Esophagus squamous epithelium (tissue), 5 donors: ENCODE data around the gene GATB. TPM values are rescaled to one million over a fixed set of nuclear protein-coding genes. Genes with fewer than 3 reads are reported as not detected.

Source experiments
- DNase-seq: peaks from one replicate; lab custom pipeline; 2025; lab: John Stamatoyannopoulos, UW
- H3K27ac ChIP-seq, 4 donors: fragments of 200-600 bp; sonication (generic); one replicate each; pipeline ENCODE4 v1.5.1; 2016 to 2019; ENCODE audit warnings: mild to moderate bottlenecking in 1 of 4
- H3K27me3 ChIP-seq, 4 donors: fragments of 200-600 bp; sonication (generic); 1 replicate in 3 of 4; 2 replicates in 1 of 4; pipeline versions ENCODE4 v1.5.1 to v1.6.0; 2017 to 2021; ENCODE audit warnings: antibody characterized with exemption in 1 of 4
- H3K36me3 ChIP-seq, 3 donors: fragments of 200-600 bp; sonication (generic); one replicate each; pipeline ENCODE4 v1.5.1; 2016 to 2019
- H3K4me1 ChIP-seq, 3 donors: fragments of 200-600 bp; sonication (generic); one replicate each; pipeline ENCODE4 v1.5.1; 2017 to 2019
- H3K4me3 ChIP-seq, 4 donors: fragments of 200-600 bp; sonication (generic); 1 replicate in 3 of 4; 2 replicates in 1 of 4; pipeline ENCODE4 v1.5.1; 2016 to 2019; ENCODE audit warnings: mild to moderate bottlenecking in 2 of 4, moderate library complexity in 1 of 4
- H3K9me3 ChIP-seq, 3 donors: fragments of 200-600 bp; sonication (generic); one replicate each; pipeline ENCODE4 v1.5.1; 2016 to 2019
- POLR2A ChIP-seq, 4 donors: fragments of 450-650 bp; IDR thresholded peaks; one replicate each; pipeline ENCODE4 v1.6.1; 2017; ENCODE audit warnings: antibody characterized with exemption in 4 of 4, mild to moderate bottlenecking in 4 of 4, moderate library complexity in 3 of 4
- WGBS, 2 donors: methylation state at CpG; one replicate each; pipeline ENCODE4 v1.1.5; 2018; 5-methylcytosine and 5-hydroxymethylcytosine counted together
- intact Hi-C: fragments of 100-400 bp; cut with DNase I; formaldehyde crosslinking; loops from one replicate; pipeline ENCODE4 v1.15.0; 2022
- total RNA-seq, 4 donors: library from RNA; depleted of rRNA; stranded (reverse); fragments of >200 nt; gene quantifications; one replicate each; pipeline ENCODE4 v1.1.0, GENCODE V29; 2016
- TF ChIP-seq, protein P1 (sequence below), 6 experiments: fragments of 450-650 bp in 4 of 6; fragments of 200-600 bp in 2 of 6; sonication (generic) in 2 of 6; IDR thresholded peaks; one replicate each; pipeline ENCODE4 v1.5.1; 2016 to 2019; ENCODE audit warnings: antibody characterized with exemption in 6 of 6, mild to moderate bottlenecking in 4 of 6, moderate library complexity in 4 of 6
- donor health status: DM: yes; HTN: yes; CAD: no.

Gene GATB
- total RNA-seq, 4 donors from 2014 or later: 13.4 to 29.8 (median 24.2) TPM

DNA sequence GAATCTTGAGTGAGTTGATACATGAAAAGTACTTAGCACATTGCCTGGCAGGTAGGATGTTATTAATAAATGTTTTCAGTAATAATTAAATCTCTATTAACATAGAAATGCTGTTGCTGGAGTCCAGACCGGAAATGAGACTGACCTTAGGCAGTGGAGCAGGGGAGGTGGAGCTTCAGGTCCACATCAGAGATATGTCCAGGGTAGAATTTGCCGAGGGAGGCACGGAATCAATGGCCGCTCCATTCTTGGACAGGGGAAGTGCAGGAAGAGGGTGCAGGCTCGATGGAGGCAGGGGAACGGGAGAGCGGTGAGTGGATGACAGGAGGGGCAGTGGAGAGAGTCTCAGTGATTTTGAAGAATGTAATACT is 107.3 kb downstream of the GATB start:
- Histone ChIP-seq H3K27me3 (no peaks in the 10 kb centered on the region), H3K4me1 (no peaks in the 10 kb centered on the region), H3K4me3 (no peak overlapping the region), H3K9me3 (no peaks in the 10 kb centered on the region), H3K36me3 (peaks cover 0 to 72% (median 0%) of the 10 kb centered on the region in 3 donors), H3K27ac (no peak overlapping the region)
- DNase-seq: no peak
- TF ChIP-seq POLR2A (IDR thresholded peaks at IDR 0.05): no peak
- TF ChIP-seq, protein P1, sequence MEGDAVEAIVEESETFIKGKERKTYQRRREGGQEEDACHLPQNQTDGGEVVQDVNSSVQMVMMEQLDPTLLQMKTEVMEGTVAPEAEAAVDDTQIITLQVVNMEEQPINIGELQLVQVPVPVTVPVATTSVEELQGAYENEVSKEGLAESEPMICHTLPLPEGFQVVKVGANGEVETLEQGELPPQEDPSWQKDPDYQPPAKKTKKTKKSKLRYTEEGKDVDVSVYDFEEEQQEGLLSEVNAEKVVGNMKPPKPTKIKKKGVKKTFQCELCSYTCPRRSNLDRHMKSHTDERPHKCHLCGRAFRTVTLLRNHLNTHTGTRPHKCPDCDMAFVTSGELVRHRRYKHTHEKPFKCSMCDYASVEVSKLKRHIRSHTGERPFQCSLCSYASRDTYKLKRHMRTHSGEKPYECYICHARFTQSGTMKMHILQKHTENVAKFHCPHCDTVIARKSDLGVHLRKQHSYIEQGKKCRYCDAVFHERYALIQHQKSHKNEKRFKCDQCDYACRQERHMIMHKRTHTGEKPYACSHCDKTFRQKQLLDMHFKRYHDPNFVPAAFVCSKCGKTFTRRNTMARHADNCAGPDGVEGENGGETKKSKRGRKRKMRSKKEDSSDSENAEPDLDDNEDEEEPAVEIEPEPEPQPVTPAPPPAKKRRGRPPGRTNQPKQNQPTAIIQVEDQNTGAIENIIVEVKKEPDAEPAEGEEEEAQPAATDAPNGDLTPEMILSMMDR (IDR thresholded peaks at IDR 0.05): no peak
- intact Hi-C loops: no loop called here
- WGBS, 2 donors: 82 to 87% methylated on average over 7 of the region's 7 CpGs

DNA sequence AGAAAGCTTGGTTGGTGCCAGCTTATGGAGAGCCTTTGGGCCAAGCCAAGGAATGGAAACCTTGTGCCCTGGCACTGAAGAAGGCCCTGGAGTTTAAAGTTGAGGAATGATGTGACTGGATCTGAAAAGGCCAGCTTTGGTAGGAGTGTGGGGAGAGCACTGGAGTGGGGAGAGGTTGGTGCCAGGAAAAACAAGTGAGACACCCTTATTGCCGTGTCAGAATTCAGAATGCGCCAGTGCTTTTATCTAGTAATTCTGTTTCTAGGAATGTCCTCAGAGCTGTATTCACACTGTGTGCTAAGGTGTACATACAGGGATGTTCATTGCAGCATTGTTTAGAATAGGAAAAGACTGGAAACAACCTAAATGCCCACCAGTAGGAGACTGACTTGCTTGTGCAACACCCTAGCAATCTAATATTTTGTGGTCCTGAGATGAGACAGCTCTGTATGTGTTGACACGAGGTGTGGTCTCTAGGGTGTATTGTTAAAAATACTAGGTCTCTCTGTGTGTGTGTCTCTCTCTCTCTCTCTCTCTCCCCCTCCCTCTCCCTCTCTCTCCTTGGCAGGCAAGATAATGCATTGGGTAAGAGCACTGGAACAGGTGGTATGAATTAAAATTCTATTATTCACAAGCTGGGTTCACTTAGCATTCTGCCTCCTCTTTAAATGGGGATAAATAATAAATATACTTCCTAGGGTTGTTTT is 107.8 kb downstream of the GATB start:
- no peak for DNase-seq
- Histone ChIP-seq H3K4me1 (no peaks in the 10 kb centered on the region), H3K36me3 (peaks cover 0 to 70% (median 0%) of the 10 kb centered on the region in 3 donors), H3K9me3 (no peaks in the 10 kb centered on the region), H3K27me3 (no peaks in the 10 kb centered on the region), H3K4me3 (no peak overlapping the region), H3K27ac (no peak overlapping the region)
- intact Hi-C loops: no loop called here
- WGBS, 2 donors: 74 to 85% methylated on average over 3 of the region's 3 CpGs
- TF ChIP-seq, protein P1 (IDR thresholded peaks at IDR 0.05): no peak
- no peak for TF ChIP-seq POLR2A (IDR thresholded peaks at IDR 0.05)

DNA sequence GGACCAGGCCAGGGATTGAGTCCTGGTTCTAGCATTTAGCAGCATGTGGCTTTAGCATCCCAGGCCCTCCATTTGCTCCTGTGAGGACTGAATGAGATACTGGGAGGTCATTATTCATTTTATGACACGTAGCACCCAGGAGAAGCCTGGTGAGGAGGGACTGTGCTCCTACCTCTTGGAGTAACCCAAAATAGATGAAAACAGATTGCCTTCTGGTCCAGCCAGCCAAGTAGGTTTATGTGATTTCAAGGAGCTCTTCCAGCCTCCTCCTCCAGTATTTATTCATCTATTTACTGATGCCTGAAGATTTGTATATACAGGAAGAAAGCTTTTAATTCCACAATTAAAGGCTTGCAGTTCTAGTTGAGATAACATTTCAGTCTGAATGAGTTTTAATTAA is 109.3 kb downstream of the GATB start:
- no peaks in the 10 kb centered on the region for H3K4me1 ChIP-seq
- H3K4me3 ChIP-seq: no peak overlapping the region
- no peak for DNase-seq
- no peak overlapping the region for H3K27ac ChIP-seq
- no peaks in the 10 kb centered on the region for H3K9me3 ChIP-seq
- H3K27me3 ChIP-seq: no peaks in the 10 kb centered on the region
- TF ChIP-seq POLR2A (IDR thresholded peaks at IDR 0.05): no peak
- TF ChIP-seq, protein P1 (IDR thresholded peaks at IDR 0.05): no peak
- 83% methylated on average over 1 of the region's 1 CpG; no CpG with 5 or more reads in 1 of the 2 donors for WGBS, 2 donors
- H3K36me3 ChIP-seq: peaks cover 0 to 70% (median 0%) of the 10 kb centered on the region in 3 donors
- intact Hi-C loops: no loop called here

DNA sequence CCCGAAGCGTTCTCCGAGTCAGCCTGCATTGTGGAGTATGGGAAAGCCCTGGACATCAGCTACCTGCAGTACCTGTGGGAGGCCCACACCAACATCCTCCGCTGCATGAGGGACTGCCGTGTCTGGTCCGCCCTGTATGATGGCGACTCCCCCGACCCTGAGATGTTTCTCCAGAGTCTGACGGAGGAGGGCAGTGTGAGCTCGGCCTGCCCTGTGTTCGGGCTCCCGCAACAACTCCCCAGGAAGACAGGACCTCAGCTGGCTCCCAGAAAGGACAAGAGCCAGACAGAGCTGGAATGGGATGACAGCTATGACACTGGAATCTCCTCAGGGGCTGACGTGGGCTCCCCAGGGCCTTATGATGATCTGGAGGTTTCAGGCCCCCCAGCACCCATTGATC is 111.3 kb downstream of the GATB start:
- 94 to 97% methylated on average over 3 to 6 of the region's 13 CpGs for WGBS, 2 donors

DNA sequence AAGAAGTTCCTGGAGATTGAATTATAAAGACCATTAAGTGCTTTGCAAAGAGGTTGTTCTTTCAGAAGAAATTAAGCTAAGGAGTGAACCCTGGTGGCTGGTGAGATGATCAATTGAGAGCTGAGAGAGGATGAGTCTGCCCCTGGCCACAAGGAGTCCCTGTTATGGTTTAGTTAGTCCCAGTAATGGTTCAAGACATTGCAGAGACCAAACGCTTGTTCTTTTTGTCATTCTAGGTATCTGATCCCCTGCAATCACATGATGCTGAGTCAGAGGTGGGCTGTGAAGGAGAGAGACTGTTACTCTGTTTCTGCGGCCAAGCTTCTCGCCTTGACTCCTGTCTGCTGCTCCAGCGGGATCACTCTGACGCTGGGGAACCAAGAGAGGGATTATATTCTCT is 114.5 kb downstream of the GATB start:
- no peak for DNase-seq
- H3K36me3 ChIP-seq: peaks cover 0 to 46% (median 0%) of the 10 kb centered on the region in 3 donors
- intact Hi-C loops: no loop called here

More for the DNA sequence above, 111.3 kb downstream of the GATB start:
- peaks cover 0 to 60% (median 0%) of the 10 kb centered on the region in 3 donors for H3K36me3 ChIP-seq
- no peak overlapping the region for H3K27ac ChIP-seq
- H3K4me1 ChIP-seq: no peaks in the 10 kb centered on the region
- no peaks in the 10 kb centered on the region for H3K9me3 ChIP-seq
- H3K4me3 ChIP-seq: no peak overlapping the region
- no peak for TF ChIP-seq POLR2A (IDR thresholded peaks at IDR 0.05)
- TF ChIP-seq, protein P1 (IDR thresholded peaks at IDR 0.05): no peak
- intact Hi-C loops: no loop called here
- no peaks in the 10 kb centered on the region for H3K27me3 ChIP-seq
- no peak for DNase-seq

More for the DNA sequence above, 114.5 kb downstream of the GATB start:
- TF ChIP-seq, protein P1 (IDR thresholded peaks at IDR 0.05): no peak
- TF ChIP-seq POLR2A (IDR thresholded peaks at IDR 0.05): no peak
- no peaks in the 10 kb centered on the region for H3K27me3 ChIP-seq
- no peak overlapping the region for H3K4me3 ChIP-seq
- WGBS, 2 donors: 67 to 87% methylated on average over 5 of the region's 5 CpGs
- H3K9me3 ChIP-seq: no peaks in the 10 kb centered on the region
- peaks cover 0 to 2% (median 0%) of the 10 kb centered on the region in 3 donors for H3K4me1 ChIP-seq
- H3K27ac ChIP-seq: no peak overlapping the region
